ENCODE results near the gene RNF152. TPM values are rescaled to one million over a fixed set of nuclear protein-coding genes. Genes with fewer than 3 reads are reported as not detected.

RNF152 gene
- total RNA-seq, 6 donors from 2014 or later = 6.3 to 24.0 (median 17.9) TPM

GRCh38 chr18:61901323-61901986 lies 8.6 kb upstream of the RNF152 start:
- Histone ChIP-seq H3K4me1 (peaks cover 0 to 3% (median 0%) of the 10 kb centered on the region in 4 donors), H3K9me3 (no peaks in the 10 kb centered on the region), H3K4me3 (no peak overlapping the region), H3K27me3 (no peaks in the 10 kb centered on the region), H3K36me3 (no peaks in the 10 kb centered on the region), H3K27ac (no peak overlapping the region)
- ATAC-seq (ENCODE audit: low FRiP score in 2 of 2) (peak; percentile 73 to 87), DNase-seq (no peak)
- WGBS, 2 donors = 24 to 33% methylated on average over 5 of the region's 5 CpGs
- no peak for TF ChIP-seq EP300 (IDR thresholded peaks at IDR 0.05)
- TF ChIP-seq CTCF (IDR thresholded peaks at IDR 0.05) = peak; percentile 72 to 94 (median 87)

- WGBS, 2 donors = 72 to 91% methylated on average over 10 of the region's 10 CpGs
- H3K27me3 ChIP-seq = no peaks in the 10 kb centered on the region
- no peaks in the 10 kb centered on the region for H3K36me3 ChIP-seq
- TF ChIP-seq CTCF (IDR thresholded peaks at IDR 0.05) = no peak
- TF ChIP-seq POLR2AphosphoS5 (IDR thresholded peaks at IDR 0.05) = no peak
- TF ChIP-seq POLR2A (IDR thresholded peaks at IDR 0.05) = no peak
- TF ChIP-seq EP300 (IDR thresholded peaks at IDR 0.05) = no peak
- no peak overlapping the region for H3K27ac ChIP-seq
- no peak overlapping the region for H3K4me3 ChIP-seq
- DNase-seq = no peak
- H3K4me1 ChIP-seq = peaks cover 0 to 3% (median 0%) of the 10 kb centered on the region in 4 donors
- no peak for ATAC-seq (ENCODE audit: low FRiP score in 2 of 2)
- H3K9me3 ChIP-seq = no peaks in the 10 kb centered on the region
These were observed 7.9 kb upstream of the RNF152 start for GRCh38 chr18:61900504-61901281.

- no peaks in the 10 kb centered on the region for H3K36me3 ChIP-seq
- no peak for ATAC-seq (ENCODE audit: low FRiP score in 2 of 2)
- WGBS, 2 donors = 82 to 86% methylated on average over 5 of the region's 5 CpGs
These were observed 5.9 kb upstream of the RNF152 start for GRCh38 chr18:61898640-61899101.

GRCh38 chr18:61896757-61897156 lies 4.0 kb upstream of the RNF152 start:
- TF ChIP-seq POLR2AphosphoS5 (IDR thresholded peaks at IDR 0.05) (no peak), POLR2A (IDR thresholded peaks at IDR 0.05) (no peak), EP300 (IDR thresholded peaks at IDR 0.05) (no peak), CTCF (IDR thresholded peaks at IDR 0.05) (no peak)
- DNase-seq = no peak

More at GRCh38 chr18:61898640-61899101, 5.9 kb upstream of the RNF152 start:
- H3K4me1 ChIP-seq = peaks cover 6 to 13% (median 8%) of the 10 kb centered on the region in 4 donors
- TF ChIP-seq EP300 (IDR thresholded peaks at IDR 0.05) = no peak
- TF ChIP-seq POLR2AphosphoS5 (IDR thresholded peaks at IDR 0.05) = no peak
- TF ChIP-seq CTCF (IDR thresholded peaks at IDR 0.05) = no peak
- no peak for TF ChIP-seq POLR2A (IDR thresholded peaks at IDR 0.05)
- no peak overlapping the region for H3K27ac ChIP-seq
- H3K9me3 ChIP-seq = no peaks in the 10 kb centered on the region
- DNase-seq = no peak
- H3K4me3 ChIP-seq = no peak overlapping the region
- H3K27me3 ChIP-seq = peaks cover 0 to 6% (median 4%) of the 10 kb centered on the region in 4 donors

More at GRCh38 chr18:61896757-61897156, 4.0 kb upstream of the RNF152 start:
- Histone ChIP-seq H3K36me3 (no peaks in the 10 kb centered on the region), H3K27me3 (peaks cover 0 to 17% (median 12%) of the 10 kb centered on the region in 4 donors), H3K9me3 (no peaks in the 10 kb centered on the region), H3K4me1 (peaks cover 13 to 26% (median 19%) of the 10 kb centered on the region in 4 donors), H3K4me3 (no peak overlapping the region), H3K27ac (no peak overlapping the region)
- 59 to 61% methylated on average over 5 of the region's 5 CpGs for WGBS, 2 donors
- ATAC-seq (ENCODE audit: low FRiP score in 2 of 2) = no peak
